Activated T-helper 2 cell treated with anti-CD3 and anti-CD28 coated beads, Interferon-gamma antibody, Interleukin-2, Interleukin-4, amounts not matched to agents 10 μg/mL and 5 μg/mL and 100 μg/mL, durations not matched to agents 14 hours and 24 hours and 36 hours (primary cell): Measurements from ENCODE around the gene MT1X. TPM values are rescaled to one million over a fixed set of nuclear protein-coding genes. Genes with fewer than 3 reads are reported as not detected.

Source experiments
- DNase-seq: peaks from one replicate; pipeline ENCODE4 v3.0.0; 2021; ENCODE audit warnings: low spot score
- H3K27ac Mint-ChIP-seq: one replicate; pipeline ENCODE4 v1.8.0; 2021; ENCODE audit warnings: mixed read lengths
- H3K27me3 Mint-ChIP-seq: one replicate; pipeline ENCODE4 v1.8.0; 2021; ENCODE audit warnings: low read depth, mixed read lengths
- H3K36me3 Mint-ChIP-seq: one replicate; pipeline ENCODE4 v1.8.0; 2021; ENCODE audit warnings: low read depth, mixed read lengths
- H3K4me1 Mint-ChIP-seq: one replicate; pipeline ENCODE4 v1.8.0; 2021; ENCODE audit warnings: low read depth, mixed read lengths
- H3K4me3 Mint-ChIP-seq: one replicate; pipeline ENCODE4 v1.8.0; 2021; ENCODE audit warnings: low read depth, mild to moderate bottlenecking, moderate library complexity, mixed read lengths
- H3K9me3 Mint-ChIP-seq: one replicate; pipeline ENCODE4 v1.8.0; 2021; ENCODE audit warnings: mixed read lengths
- intact Hi-C: fragments of 100-400 bp; cut with micrococcal nuclease; formaldehyde crosslinking; loops from one replicate; pipeline ENCODE4 v1.15.1; 2023
- total RNA-seq: library from RNA; stranded (reverse); gene quantifications from 2 replicates; pipeline ENCODE4 v1.2.3, GENCODE V29; 2022

The MT1X gene
- total RNA-seq, 1 donor from 2014 or later, result 62.3 TPM

DNA sequence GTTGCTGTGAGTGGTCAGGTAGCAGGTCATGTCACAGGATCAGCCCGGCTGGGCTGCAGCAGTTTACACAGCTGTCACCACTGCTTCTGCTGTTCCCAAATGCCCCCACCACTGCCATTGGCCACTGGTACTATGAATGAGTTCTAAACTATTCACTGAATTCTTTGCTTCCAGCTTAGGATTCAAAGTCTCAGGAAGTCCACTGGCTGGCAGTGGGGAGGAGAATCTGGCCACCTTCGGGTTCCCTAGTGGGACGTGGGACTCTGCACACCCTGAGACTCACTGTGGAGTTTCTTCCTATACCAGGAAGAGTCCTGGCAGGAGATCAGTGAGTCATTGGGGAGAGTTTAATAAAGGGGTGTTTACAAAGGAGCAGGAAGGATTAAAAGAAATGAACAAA, 6.9 kb downstream of the MT1X start:
- intact Hi-C loops, result no loop called here
- Mint-ChIP-seq H3K9me3 (no peaks in the 10 kb centered on the region), H3K27me3 (peaks cover 3% of the 10 kb centered on the region), H3K36me3 (peaks cover 4% of the 10 kb centered on the region), H3K4me3 (no peak overlapping the region), H3K4me1 (no peaks in the 10 kb centered on the region), H3K27ac (no peak overlapping the region)
- DNase-seq, result no peak

DNA sequence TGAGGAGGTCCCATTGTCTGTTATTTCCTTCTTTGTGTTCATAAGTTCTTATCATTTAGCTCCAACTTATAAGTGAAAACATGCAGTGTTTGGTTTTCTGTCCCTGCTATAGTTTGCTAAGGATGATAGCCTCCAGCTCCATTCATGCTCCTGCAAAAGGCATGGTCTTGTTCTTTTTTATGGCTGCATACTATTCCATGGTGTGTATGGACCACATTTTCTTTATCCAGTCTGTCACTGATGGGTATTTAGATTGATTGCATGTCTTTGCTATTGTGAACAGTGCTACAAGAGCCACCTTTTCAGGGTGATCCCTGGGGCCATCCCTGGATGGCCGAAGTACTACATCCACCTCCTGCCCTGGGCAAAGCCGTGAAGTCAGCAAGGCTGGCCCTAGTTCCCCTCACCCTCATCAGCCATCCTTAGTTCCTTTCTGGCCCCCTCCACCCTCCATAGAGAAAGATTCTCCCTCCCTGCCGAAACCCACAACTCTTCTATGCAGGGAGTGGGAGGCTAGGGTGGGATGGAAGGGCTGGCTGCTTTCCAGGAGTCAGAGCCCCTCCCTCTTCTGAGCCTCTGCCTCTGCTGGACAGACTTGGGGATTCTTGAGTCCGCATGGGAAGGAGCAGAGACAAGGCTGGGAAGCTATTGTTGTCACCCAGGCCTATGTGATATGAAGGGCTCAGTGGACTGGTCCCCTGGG, 8.3 kb downstream of the MT1X start:
- no peak overlapping the region for H3K27ac Mint-ChIP-seq
- H3K4me3 Mint-ChIP-seq, result no peak overlapping the region
- H3K36me3 Mint-ChIP-seq, result peaks cover 4% of the 10 kb centered on the region
- no peaks in the 10 kb centered on the region for H3K9me3 Mint-ChIP-seq
- no peaks in the 10 kb centered on the region for H3K4me1 Mint-ChIP-seq
- peaks cover 3% of the 10 kb centered on the region for H3K27me3 Mint-ChIP-seq
- DNase-seq, result no peak
- intact Hi-C loops, result no loop called here

DNA sequence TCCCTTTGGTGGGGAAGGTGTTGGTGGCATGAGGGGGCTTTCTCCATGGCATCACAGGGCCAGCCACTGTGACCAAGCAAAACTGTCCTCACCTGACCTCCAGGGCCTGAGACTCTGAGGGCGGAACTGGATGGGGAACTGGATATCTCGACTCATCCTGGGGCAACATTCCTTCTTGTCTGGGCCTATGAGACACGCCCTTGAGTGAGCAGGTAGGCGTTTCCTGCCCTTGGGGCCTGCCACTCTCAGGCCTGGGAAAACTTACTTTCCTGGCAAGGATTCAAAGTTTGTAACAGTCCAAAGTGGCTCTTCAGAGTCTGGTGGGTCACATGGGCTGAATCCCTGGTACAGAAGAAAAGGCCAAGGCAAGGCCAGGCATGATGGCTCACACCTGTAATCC, 9.6 kb downstream of the MT1X start:
- no peak overlapping the region for H3K4me3 Mint-ChIP-seq
- H3K4me1 Mint-ChIP-seq, result no peaks in the 10 kb centered on the region
- no peaks in the 10 kb centered on the region for H3K36me3 Mint-ChIP-seq
- H3K27ac Mint-ChIP-seq, result no peak overlapping the region
- DNase-seq, result no peak
- peaks cover 3% of the 10 kb centered on the region for H3K27me3 Mint-ChIP-seq
- intact Hi-C loops, result no loop called here
- no peaks in the 10 kb centered on the region for H3K9me3 Mint-ChIP-seq

DNA sequence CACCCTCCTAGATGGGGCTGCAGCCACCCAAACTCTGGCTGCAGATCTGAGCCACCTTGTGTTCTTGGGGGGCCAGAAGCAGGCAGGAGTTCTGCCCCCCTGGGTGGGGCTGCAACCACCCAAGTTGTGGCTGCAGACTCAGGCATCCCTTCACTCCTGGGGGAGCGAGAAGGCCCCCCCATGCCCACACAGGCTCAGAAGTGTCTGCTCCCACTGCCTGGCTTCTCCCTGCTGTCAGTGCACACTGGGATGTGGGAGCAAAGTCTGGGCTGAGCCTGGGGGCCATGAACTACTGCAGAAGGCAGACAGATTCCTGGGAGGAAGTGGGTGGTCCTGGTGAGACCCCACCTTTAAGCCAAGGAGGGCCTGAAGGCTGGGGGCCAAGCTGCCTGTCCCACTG, 13.0 kb downstream of the MT1X start:
- no peak overlapping the region for H3K27ac Mint-ChIP-seq
- no peaks in the 10 kb centered on the region for H3K27me3 Mint-ChIP-seq
- no peaks in the 10 kb centered on the region for H3K4me1 Mint-ChIP-seq
- intact Hi-C loops, result no loop called here
- DNase-seq, result no peak
- no peaks in the 10 kb centered on the region for H3K9me3 Mint-ChIP-seq
- no peak overlapping the region for H3K4me3 Mint-ChIP-seq
- no peaks in the 10 kb centered on the region for H3K36me3 Mint-ChIP-seq

DNA sequence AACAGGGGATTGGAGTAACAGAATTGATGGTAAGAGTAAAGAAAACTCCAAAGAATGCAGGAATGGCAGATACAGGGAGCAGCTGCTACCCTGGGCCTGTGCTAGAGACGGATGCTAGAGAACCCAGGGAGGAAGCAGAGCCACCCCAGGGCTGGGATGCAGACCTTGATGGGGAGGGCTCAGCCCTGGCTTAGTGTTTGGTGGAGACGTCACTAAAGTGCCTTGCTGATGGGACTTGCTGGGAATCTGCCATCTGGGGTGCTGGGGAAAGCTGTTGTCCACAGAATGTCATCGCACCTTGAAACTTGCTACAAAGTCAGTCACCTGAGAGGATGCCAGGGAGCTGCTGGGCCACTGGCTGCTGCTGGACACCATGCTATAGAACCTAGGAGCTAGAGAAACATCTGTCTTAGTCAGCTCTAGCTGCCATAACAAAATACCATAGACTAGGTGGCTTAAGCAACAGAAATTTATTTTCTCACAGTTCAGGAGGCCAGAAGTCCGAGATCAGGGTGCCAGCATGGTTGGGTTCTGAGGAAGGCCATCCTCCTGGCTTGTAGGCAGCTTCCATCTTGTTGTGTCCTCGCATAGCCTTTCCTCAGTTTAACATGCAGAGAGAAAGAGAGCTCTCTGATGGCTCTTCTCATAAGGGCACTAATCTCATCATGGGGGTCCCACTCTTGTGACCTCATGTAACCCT, 15.3 kb downstream of the MT1X start:
- intact Hi-C loops, result no loop called here
- H3K36me3 Mint-ChIP-seq, result no peaks in the 10 kb centered on the region
- no peak overlapping the region for H3K4me3 Mint-ChIP-seq
- peaks cover 9% of the 10 kb centered on the region for H3K4me1 Mint-ChIP-seq
- H3K9me3 Mint-ChIP-seq, result no peaks in the 10 kb centered on the region
- DNase-seq, result no peak
- H3K27me3 Mint-ChIP-seq, result no peaks in the 10 kb centered on the region
- H3K27ac Mint-ChIP-seq, result no peak overlapping the region

DNA sequence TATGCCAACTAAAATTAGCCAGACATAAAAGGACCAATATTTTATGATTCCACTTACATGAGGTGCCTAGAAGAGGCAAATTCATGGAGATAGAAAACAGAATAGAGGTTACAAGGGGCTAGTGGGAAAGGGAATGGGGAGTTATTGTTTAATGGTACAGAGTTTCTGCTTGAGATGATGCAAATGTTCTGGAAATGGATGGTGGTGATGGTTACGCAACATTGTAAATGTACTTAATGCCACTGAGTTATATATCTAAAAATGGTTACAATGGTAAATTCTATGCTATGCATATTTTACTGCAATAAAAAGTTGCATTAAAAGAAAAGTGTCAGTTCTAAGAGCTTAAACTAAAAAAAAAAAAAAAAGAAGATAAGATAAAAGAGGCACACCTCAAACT, 17.9 kb downstream of the MT1X start:
- H3K4me1 Mint-ChIP-seq, result peaks cover 9% of the 10 kb centered on the region
- H3K27ac Mint-ChIP-seq, result no peak overlapping the region
- no peaks in the 10 kb centered on the region for H3K27me3 Mint-ChIP-seq
- H3K4me3 Mint-ChIP-seq, result no peak overlapping the region
- H3K36me3 Mint-ChIP-seq, result no peaks in the 10 kb centered on the region
- DNase-seq, result no peak
- H3K9me3 Mint-ChIP-seq, result no peaks in the 10 kb centered on the region
- intact Hi-C loops, result no loop called here

DNA sequence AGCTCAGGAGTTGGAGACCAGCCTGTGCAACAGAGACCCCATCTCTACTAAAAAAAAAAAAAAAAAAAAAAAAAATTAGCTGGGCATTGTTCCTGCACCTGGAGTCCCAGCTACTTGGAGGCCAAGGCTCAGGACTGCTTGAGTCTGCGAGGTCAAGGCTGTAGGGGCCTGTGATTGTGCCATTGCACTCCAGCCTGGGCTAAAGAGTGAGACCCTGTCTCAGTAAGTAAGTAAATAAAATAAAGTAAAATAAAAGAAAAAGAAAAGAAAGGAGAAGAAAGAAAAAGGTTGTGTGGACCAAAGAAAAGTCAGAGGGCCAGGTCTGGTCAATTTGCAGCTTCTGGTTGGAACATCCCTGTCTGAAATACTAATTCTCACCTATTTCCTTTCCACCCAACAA, 18.4 kb downstream of the MT1X start:
- no peak overlapping the region for H3K27ac Mint-ChIP-seq
- no peak overlapping the region for H3K4me3 Mint-ChIP-seq
- H3K27me3 Mint-ChIP-seq, result no peaks in the 10 kb centered on the region
- no peaks in the 10 kb centered on the region for H3K9me3 Mint-ChIP-seq
- intact Hi-C loops, result no loop called here
- no peaks in the 10 kb centered on the region for H3K36me3 Mint-ChIP-seq
- H3K4me1 Mint-ChIP-seq, result peaks cover 11% of the 10 kb centered on the region
- DNase-seq, result no peak

DNA sequence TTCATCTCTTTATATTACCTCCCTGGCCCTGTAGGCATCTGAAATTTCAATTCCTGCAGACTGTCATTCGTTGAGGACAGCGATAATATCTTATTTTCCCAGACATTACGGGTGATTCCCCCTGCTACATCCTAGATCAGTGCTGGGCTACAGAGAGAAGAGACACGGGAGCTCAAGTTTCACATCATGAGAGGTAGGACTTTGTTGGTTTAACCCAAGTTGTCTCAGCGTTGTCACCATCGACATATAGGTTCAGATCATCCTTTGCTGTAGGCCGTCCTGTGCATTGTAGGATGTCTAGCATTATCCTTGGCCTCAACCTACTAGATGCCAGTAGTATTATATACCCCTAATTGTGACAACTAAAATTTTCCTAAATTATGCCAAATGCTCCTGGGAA, 19.3 kb downstream of the MT1X start:
- Mint-ChIP-seq H3K27me3 (no peaks in the 10 kb centered on the region), H3K36me3 (no peaks in the 10 kb centered on the region), H3K4me1 (peaks cover 12% of the 10 kb centered on the region), H3K9me3 (no peaks in the 10 kb centered on the region), H3K27ac (no peak overlapping the region), H3K4me3 (no peak overlapping the region)
- intact Hi-C loops, result no loop called here
- no peak for DNase-seq

DNA sequence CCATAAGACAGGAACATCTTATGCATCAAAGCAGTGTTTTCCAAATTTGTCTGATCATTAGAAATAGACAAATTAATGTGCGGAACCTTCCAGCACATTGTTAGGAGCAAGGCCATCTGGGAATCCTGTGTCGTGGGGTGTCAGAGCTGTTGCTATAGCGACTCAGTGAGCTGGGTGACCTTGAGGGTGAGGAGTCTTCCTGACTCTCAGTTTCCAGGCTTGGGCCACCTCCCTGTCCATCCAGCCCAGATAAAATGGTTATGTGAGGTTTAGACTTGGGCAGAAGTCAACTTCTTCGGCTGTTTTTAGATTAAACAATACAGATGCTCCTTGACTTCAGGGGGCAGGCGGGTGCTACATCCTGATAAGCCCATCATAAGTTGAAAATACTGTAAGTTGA, 20.6 kb downstream of the MT1X start:
- intact Hi-C loops, result loop anchor here (1.0 to 2.0 kb wide), 7 partner anchors 20 to 188 kb away; partner anchors contain the start of genes MT1X and NUP93
- no peaks in the 10 kb centered on the region for H3K27me3 Mint-ChIP-seq
- no peaks in the 10 kb centered on the region for H3K9me3 Mint-ChIP-seq
- no peaks in the 10 kb centered on the region for H3K36me3 Mint-ChIP-seq
- peaks cover 12% of the 10 kb centered on the region for H3K4me1 Mint-ChIP-seq
- no peak overlapping the region for H3K27ac Mint-ChIP-seq
- DNase-seq, result no peak
- no peak overlapping the region for H3K4me3 Mint-ChIP-seq

DNA sequence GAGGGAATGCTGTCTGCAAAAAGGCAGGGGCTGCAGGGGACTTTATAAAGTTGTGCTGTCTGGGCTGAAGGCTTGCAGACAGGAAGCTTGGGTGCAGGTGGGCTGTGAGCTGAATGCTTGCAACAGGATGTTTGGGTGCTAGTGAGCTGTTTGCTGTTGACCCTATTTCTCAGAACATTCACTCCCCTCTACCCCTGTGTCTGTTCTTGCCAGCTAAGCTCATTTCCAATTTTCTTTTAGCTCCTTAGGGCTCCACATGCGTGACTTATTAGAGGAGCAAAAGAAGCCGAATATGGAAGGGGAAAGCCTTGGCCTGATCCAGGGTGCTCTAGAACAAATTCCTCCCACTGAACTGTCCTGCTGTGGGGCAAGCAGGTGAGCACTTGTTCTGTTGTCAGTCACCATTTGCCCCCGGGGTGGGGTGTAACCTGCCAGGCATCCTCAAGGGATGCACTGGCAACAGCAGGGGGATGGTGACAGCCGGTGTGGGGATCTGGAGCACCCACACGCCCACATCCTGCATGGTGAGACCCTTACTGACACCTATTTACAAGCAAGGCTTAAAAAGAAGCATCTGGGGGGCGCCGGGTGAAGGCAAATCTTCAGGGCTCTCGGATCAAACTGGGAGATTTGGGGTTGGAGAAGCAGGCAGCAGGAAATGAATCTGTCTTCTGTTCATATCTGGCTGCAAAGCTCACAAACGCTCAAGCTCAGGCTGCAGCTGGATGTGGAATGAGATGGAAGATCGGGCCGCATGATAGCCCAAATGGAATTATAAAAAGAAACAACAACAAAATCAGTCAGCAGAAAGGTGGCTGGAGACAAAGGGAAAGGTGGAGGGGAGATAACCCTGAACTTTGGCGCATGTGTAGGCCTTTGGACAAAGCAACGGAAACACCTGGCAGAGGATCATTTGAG, 26.5 kb downstream of the MT1X start:
- Mint-ChIP-seq H3K36me3 (no peaks in the 10 kb centered on the region), H3K4me1 (peaks cover 21% of the 10 kb centered on the region), H3K9me3 (no peaks in the 10 kb centered on the region), H3K27me3 (peaks cover 1% of the 10 kb centered on the region), H3K27ac (peak overlapping the region; percentile 14), H3K4me3 (no peak overlapping the region)
- DNase-seq, result no peak
- intact Hi-C loops, result no loop called here

DNA sequence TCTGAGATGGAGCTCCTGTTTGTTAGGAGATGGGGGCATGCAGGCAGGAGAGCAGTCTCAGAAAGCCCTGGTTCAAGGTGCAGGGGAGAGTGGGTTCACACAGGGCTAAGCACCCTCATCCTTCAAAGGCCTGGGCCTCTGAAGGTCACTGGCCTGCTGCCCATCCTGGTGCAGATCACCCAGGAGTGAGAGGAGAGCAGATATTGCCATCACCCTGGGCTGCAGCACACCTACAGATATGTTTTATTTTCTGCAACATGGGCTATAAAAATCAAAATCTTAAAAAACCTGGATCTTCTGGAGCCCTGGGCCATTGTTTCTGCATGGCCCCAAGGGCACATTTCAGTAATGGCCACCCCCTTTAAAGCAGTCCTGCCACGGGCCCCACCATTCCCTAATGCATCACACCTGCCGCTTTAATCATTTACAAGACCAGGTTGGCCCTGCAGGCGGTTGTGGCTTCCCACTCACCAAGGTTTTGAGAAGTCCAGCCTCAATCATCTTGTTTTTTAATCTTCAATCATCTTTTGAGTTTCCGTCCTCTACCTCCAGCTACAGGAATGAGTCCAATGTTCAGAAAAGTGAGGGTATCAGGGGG, 27.3 kb downstream of the MT1X start:
- Mint-ChIP-seq H3K27me3 (peaks cover 1% of the 10 kb centered on the region), H3K4me3 (no peak overlapping the region), H3K9me3 (no peaks in the 10 kb centered on the region), H3K4me1 (peaks cover 21% of the 10 kb centered on the region), H3K36me3 (no peaks in the 10 kb centered on the region), H3K27ac (no peak overlapping the region)
- no peak for DNase-seq
- intact Hi-C loops, result no loop called here

DNA sequence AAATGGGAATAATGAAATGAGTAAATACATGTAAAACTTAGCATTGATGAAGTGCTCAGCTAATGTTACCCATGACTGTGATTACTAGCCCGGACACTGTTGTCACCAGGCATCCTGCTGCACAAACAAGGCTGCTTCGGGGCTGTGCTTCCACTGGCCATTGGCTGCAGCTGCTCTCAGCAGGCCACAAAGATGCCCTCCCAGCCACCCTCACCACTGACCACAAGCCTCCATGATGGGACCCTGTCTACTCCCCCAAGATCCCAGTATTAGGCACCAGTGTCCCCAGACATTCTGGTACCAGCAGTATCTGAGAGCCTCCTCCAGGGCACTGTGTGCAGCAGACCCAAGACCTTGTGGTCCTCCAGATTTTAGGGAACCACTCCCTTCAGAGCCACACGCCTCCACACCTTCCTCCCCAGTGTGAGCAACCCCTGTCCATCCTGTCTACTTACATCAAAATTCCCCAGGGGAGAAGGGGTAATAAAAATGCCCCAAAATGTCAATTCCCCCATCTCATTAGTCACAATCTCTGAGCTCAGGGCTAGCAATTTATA, 28.0 kb downstream of the MT1X start:
- no peaks in the 10 kb centered on the region for H3K9me3 Mint-ChIP-seq
- intact Hi-C loops, result no loop called here
- H3K4me3 Mint-ChIP-seq, result no peak overlapping the region
- H3K36me3 Mint-ChIP-seq, result no peaks in the 10 kb centered on the region
- no peak for DNase-seq
- H3K27ac Mint-ChIP-seq, result no peak overlapping the region
- H3K4me1 Mint-ChIP-seq, result peaks cover 21% of the 10 kb centered on the region
- peaks cover 1% of the 10 kb centered on the region for H3K27me3 Mint-ChIP-seq
